ENCODE measurements around the gene MACC1. TPM values are rescaled to one million over a fixed set of nuclear protein-coding genes. Genes with fewer than 3 reads are reported as not detected.

The MACC1 gene
- total and polyA plus RNA-seq, 2 of the 13 experiments (the other 11 are each of a cell fraction or from before 2014, with no cell fraction given): 0.04 TPM; not detected in 1

DNA sequence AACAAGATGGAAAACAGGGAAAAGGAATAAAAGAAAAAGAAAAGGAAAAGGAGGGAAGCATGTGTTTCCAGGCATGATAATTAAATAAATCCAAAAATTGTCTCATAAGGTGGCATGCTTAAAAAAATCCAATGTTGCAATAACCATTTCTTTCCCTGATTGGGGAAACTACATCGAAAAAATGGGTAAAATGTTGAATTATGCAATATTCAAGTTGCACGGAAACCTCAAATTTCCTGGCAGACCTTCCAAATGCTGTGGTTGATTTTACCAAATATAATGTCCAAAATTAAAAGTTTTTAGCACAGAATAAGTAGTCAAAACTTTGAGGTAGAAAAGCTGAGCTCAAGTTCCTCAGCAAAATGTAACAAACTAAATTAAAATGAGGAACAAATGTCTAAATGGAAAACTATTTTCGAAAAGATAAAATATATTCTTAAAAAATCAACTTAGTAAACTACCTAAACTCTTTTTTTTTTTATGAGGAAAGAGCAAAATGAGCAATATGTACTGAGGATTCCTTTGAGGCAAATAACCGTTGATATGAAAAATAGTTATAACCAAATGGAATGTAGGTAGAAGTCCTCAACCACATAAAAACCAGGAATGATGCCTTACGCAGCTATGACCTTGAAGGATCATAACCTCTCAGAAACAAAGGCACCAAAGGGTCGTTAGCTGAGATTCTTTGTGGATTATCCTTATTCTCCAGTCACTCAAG is 52.6 kb downstream of the MACC1 start:
- ChIA-PET POLR2A (no interaction called here), CTCF (ENCODE audit: low intra/inter-chr PET ratio, low total read pairs) (no interaction called here)
- in situ Hi-C loops (cut with HindIII; ENCODE audit: extremely low pct_ligation_motif_present, low pct_unique_long_range_greater_than_20kb): loop anchor here (25.0 kb wide), 1 partner anchor 423 kb away; no protein-coding TSS in a partner anchor
- no peaks in the 10 kb centered on the region for H3K27me3 ChIP-seq (ENCODE audit: control insufficient read depth in 1 of 2, insufficient read depth in 2 of 2, low read length in 2 of 2)
- WGBS (ENCODE audit: low lambda C conversion rate): 12% methylated on average over 6 of the region's 6 CpGs
- no peak overlapping the region for H3K4me2 ChIP-seq (ENCODE audit: low read depth, low read length)
- H3K9me3 ChIP-seq (ENCODE audit: low read length): no peaks in the 10 kb centered on the region
- H4K20me1 ChIP-seq (ENCODE audit: insufficient read depth, low read length): no peaks in the 10 kb centered on the region
- no peak overlapping the region for H3K4me3 ChIP-seq (replicated peaks in 1 of 3; ENCODE audit: insufficient read depth in 1 of 3, low read depth in 2 of 3, low read length in 3 of 3)
- TF ChIP-seq JUND (CRISPR knock-in tag; IDR thresholded peaks at IDR 0.05): no peak
- no peak for TF ChIP-seq ATF7 (IDR thresholded peaks at IDR 0.05)
- no peak for TF ChIP-seq ATF7 (CRISPR knock-in tag; IDR thresholded peaks at IDR 0.05)
- TF ChIP-seq, protein P1, sequence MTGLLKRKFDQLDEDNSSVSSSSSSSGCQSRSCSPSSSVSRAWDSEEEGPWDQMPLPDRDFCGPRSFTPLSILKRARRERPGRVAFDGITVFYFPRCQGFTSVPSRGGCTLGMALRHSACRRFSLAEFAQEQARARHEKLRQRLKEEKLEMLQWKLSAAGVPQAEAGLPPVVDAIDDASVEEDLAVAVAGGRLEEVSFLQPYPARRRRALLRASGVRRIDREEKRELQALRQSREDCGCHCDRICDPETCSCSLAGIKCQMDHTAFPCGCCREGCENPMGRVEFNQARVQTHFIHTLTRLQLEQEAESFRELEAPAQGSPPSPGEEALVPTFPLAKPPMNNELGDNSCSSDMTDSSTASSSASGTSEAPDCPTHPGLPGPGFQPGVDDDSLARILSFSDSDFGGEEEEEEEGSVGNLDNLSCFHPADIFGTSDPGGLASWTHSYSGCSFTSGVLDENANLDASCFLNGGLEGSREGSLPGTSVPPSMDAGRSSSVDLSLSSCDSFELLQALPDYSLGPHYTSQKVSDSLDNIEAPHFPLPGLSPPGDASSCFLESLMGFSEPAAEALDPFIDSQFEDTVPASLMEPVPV (CRISPR knock-in tag; IDR thresholded peaks at IDR 0.05): no peak
- TF ChIP-seq ESRRA (CRISPR knock-in tag; IDR thresholded peaks at IDR 0.05; ENCODE audit: low read depth): no peak
- TF ChIP-seq ISX (CRISPR knock-in tag; conservative IDR thresholded peaks at IDR 0.05): no peak
- no peak for TF ChIP-seq ZNF136 (CRISPR knock-in tag; IDR thresholded peaks at IDR 0.05; ENCODE audit: low read depth)
- TF ChIP-seq KAT8 (CRISPR knock-in tag; IDR thresholded peaks at IDR 0.05): no peak
- TF ChIP-seq NRL (CRISPR knock-in tag; IDR thresholded peaks at IDR 0.05; ENCODE audit: borderline replicate concordance): no peak
- TF ChIP-seq, protein P2, sequence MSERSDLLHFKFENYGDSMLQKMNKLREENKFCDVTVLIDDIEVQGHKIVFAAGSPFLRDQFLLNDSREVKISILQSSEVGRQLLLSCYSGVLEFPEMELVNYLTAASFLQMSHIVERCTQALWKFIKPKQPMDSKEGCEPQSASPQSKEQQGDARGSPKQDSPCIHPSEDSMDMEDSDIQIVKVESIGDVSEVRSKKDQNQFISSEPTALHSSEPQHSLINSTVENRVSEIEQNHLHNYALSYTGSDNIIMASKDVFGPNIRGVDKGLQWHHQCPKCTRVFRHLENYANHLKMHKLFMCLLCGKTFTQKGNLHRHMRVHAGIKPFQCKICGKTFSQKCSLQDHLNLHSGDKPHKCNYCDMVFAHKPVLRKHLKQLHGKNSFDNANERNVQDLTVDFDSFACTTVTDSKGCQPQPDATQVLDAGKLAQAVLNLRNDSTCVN (CRISPR knock-in tag; IDR thresholded peaks at IDR 0.05; ENCODE audit: borderline replicate concordance): no peak
- no peak for TF ChIP-seq ZEB1 (IDR thresholded peaks at IDR 0.05; ENCODE audit: insufficient replicate concordance, low read depth)
- TF ChIP-seq, protein P3, sequence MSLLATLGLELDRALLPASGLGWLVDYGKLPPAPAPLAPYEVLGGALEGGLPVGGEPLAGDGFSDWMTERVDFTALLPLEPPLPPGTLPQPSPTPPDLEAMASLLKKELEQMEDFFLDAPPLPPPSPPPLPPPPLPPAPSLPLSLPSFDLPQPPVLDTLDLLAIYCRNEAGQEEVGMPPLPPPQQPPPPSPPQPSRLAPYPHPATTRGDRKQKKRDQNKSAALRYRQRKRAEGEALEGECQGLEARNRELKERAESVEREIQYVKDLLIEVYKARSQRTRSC (CRISPR knock-in tag; IDR thresholded peaks at IDR 0.05; ENCODE audit: low read depth): no peak
- no peak for TF ChIP-seq ATF2 (CRISPR knock-in tag; IDR thresholded peaks at IDR 0.05)
- FAIRE-seq (no peak), ATAC-seq (no peak), DNase-seq (ENCODE audit: low spot score) (no peak)
- no peaks in the 10 kb centered on the region for H3K4me1 ChIP-seq (ENCODE audit: insufficient read depth, low read length)
- intact Hi-C loops (cut with micrococcal nuclease; ENCODE audit: unreplicated experiment): no loop called here
- H3K27ac ChIP-seq (ENCODE audit: extremely low read length, insufficient read depth, low read length): no peak overlapping the region
- no peak overlapping the region for H3K9ac ChIP-seq (ENCODE audit: insufficient read depth, low read depth, low read length)
- H3K79me2 ChIP-seq (ENCODE audit: insufficient read depth, low read length): no peaks in the 10 kb centered on the region
- BruUV-seq (replicated peaks): no TSS peak
- no peaks in the 10 kb centered on the region for H3K36me3 ChIP-seq (replicated peaks in 1 of 2; ENCODE audit: control insufficient read depth in 1 of 2, insufficient read depth in 2 of 2, low read length in 2 of 2)
- no peak overlapping the region for H2AFZ ChIP-seq (ENCODE audit: low read length)
